CD4-positive, alpha-beta T cell treated with Interleukin-4 for 1 hour (primary cell): Measurements from ENCODE around the gene SCFD2.

ENCODE experiments used
- DNase-seq, 2 donors: peaks; one replicate each; pipeline ENCODE4 v3.0.0-alpha.2; 2020 to 2022

SCFD2 gene

DNA sequence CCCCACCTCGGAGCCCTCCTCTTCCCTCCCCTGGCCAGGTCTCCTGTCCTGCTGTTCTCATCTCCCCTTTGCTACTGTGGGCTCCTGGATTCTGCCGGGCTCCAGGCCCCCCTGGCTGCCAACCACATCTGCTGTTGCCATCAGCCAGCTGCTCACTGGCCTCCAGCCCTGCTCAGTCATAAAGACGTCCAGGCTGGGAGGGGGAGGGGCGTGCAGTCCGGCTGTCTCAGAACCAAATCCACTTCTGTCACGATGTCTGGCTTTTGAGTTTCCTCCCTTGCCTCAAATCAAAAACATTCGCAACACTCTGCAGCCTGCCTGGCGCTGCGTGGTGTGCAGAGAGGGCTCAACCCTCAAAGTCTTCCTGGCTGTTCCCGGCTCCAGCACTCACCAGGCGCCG lies 496.7 kb downstream of the SCFD2 start:
- DNase-seq, result no peak

DNA sequence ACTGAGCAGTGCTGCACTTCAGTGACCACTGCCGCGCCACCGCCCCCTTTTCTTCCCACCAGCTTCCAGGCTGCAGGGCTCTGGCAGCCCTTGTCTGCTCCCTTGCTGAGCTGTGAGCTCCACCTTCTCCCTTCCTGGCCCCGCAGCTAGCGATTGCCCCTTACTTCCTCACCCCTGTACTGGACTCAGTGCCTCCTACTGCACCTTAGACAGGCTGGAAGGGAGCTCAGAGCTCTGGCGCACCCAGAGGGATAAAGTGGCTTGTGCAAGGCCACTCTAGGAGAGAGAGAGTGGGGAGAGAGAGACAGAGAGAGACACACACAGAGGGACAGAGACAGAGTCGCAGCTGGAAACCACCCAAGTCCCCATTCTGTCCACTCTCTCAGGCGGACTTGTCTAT lies 497.7 kb downstream of the SCFD2 start:
- DNase-seq, result no peak

DNA sequence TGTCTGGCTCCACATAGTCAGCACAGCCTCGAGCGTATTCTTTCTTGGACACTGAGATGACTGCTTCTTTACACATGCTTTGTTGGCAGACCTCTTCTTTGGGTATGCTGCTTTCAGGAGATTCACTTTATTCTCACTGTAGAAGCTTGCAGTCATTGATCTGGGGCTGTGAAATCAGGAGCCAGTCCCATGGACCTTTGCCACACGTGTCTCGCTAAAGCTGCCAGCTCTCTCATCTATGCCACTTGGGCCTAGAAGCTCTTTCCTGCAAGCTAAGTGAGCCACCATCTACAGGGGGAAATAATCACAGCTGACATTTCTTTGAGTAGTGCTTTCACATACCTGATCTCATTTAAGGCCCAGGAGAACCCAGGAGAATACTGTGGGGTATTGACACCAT lies 498.7 kb downstream of the SCFD2 start:
- DNase-seq, result no peak

DNA sequence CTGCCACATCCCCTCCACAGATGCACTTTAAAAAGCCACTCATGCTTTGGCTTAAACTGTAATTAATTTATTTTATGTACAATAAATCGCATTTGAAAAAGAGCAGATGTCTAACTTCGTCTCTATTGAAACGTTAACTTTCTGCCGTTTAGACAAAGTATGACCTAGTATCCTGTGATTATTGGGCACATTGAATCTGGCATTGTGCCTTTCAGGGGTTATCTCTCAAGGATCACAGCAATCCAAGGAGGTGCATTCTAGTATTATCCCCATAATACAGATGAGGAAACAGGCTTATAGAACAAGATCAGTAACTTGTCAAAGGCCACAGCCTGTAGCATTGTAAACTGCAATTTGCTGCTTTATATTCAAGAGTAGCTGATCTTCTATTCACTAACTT lies 499.1 kb downstream of the SCFD2 start:
- no peak for DNase-seq

DNA sequence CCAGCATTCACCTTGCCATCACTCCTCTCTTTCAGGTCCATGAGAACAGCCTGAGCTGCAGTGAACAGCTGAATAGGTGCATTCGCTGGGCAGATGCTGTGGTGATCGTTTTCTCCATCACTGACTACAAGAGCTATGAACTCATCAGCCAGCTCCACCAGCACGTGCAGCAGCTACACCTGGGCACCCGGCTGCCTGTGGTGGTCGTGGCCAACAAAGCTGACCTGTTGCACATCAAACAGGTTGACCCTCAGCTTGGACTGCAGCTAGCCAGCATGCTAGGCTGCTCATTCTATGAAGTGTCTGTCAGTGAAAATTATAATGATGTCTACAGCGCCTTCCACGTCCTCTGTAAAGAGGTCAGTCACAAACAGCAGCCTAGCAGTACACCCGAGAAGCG lies 500.6 kb downstream of the SCFD2 start:
- no peak for DNase-seq

DNA sequence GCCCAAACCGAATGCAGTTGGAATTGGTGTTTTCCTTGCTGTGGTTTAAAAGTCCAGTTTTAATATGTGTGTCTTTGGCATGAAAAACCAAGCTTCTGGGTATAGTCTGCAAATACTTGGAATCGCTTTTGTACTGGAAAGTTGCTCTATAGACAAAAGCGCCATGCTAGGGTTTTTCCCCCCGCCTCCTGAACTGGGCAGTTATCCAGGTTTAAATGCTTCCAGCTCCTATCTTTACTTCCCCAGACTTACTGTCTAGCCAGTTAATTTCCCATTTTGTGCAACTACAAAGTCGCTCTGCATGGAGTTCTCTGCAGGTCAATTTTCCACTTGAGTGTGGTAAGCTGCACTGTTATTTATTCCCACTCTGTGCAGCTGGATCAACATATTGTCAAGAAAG lies 501.1 kb downstream of the SCFD2 start:
- DNase-seq, result no peak

DNA sequence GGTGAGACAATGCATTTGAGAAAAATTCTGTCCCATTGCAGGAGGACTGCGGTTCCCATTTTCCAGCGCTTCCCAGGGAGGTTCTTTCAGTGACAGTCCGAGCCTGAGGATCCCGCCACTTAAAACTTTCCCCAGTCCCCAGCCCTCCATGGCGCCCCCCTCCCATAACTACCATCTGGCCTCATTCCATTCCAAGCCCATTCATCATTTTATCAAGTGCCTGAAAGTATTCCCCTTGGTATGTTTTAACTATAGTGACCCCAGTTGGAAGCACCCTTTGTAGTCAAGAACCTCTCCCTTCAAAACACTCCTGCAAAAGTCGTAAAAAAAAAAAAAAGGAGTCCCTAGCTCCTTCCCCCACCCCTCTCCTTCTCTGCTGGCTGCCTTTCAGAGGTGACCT lies 502.5 kb downstream of the SCFD2 start:
- DNase-seq, result no peak

DNA sequence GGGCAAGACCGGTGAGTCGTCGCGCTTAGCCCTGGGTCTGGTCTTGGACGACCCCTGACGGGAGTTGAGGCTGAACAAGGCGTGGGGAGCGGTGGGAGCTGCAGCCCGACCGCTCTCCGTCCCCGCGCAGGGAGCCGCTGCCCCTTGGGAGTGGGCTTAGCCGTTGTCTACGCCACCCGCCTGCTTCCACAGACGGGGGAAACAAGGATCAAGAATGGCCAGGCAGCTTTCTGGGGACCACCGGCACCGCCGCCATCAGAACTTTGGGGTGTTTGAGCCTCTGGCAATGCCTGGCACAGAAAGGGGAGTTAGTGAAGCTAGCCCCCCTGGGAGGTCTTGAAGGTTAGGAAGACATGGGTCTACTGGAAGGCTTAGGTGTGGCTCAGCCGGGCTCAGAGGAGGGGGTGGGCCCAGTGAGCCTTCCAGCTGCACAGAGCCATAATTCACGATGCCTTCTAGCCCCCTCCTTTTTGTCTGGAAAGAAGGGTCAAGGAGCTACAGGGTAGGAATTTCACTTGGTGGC lies 503.2 kb downstream of the SCFD2 start:
- no peak for DNase-seq

DNA sequence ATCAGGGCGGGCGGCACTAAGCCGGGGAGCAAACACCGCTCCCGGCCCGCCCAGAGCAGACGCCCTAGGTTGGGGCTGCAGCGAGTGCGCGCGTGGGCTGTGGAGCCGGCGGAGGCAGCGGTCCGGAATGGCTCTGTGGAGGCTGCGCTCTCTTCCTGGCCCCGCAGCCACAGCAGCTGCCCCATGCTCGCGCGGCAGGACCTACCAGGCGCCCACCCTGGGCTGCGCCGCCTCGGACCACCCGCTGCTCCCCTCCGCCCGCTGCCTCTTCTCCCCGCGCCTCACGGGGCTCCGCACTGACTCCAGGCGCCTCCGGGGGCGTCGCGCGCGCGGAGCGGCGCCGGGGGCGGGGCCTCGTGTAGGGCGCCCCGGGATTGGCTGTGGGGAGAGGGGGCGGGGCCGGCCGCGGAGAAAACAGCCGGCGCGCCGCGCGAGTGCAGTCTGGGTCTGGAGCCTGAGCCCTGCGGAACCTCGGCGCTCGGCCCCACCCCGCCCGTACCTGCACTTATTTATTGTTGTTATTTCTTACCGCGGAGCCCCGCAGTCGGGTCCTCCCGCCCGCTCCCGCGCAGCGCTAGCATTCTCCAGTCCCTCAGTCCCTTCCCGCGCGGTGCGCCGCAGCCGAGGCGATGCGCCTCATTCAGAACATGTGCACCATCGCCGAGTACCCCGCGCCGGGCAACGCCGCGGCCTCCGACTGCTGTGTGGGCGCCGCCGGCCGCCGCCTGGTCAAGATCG lies 503.8 kb downstream of the SCFD2 start, which contains the start of gene RASL11B:
Gene RASL11B, plus strand, starts transcription at position 439 of the 738 bp plus-strand sequence. Its CDS starts 191 bp downstream, at position 630.
- peak; percentile 79 to 85 for DNase-seq

DNA sequence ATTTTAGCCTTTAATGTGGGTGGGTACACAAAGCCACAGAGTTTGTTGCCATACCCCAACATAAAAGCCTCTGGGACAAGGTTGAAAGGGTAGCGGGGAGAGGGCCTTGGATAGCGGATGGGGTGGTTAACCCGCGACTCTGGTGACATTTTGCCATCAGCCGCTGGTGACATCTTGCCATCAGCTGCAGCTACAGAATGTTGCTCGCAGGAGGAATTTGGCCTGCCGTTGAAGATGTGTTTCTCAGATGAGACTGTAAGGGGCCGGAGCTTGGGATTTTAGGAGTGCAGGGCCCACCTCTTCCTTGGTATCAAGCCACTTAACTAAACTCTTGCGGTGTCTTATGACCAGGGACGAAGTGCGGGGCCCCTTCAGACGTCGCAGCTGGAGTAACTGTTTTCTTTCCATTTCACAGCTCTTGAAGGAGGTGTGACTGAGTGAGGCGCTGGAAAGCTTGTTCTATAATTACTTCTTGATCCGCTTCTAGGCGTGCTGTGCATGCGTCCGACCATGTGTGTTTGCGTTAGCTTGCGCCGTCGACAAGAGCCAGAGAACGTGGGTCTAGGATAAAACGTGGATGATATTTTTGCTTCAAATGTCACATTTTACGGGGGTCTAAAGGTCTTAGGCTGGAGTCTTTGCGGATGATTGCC lies 504.6 kb downstream of the SCFD2 start:
- DNase-seq, result no peak

DNA sequence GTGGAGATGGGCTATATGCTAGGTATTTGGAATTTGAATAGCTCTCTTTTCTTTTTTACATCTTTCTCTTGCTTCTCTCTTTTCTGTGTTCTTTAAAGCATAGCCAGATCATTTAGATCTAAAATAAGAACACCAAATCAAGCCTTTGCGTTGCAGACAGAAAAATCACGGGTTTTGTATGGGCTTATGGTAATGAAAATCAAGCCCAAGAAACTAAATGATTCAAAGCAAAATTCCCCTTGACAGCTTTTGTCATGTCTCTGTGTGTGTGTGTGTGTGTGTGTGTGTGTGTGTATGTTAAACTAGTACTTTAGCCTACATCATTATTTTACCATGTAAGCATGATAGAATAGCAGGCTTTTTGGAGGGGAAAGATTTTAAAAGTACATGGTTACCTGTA lies 505.5 kb downstream of the SCFD2 start:
- no peak for DNase-seq

DNA sequence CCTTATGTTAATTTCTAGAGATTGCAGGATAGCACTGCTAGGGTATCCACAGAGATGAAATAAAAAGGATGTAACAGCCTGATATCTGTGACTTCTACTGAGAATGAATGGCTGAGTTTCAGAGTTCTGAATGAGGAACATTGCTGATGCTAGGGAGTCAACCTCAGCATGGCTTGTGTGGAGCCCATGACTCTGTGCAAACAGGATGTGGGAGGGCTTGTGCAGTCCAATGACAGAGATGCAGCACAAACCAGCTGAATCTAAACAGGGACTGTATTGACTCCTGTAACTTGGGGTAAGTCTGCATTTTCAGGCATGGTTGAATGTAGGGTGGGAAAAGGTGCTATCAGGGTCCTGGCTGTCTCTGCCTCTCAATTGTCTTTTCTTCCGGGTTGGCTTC lies 509.1 kb downstream of the SCFD2 start:
- DNase-seq, result no peak

DNA sequence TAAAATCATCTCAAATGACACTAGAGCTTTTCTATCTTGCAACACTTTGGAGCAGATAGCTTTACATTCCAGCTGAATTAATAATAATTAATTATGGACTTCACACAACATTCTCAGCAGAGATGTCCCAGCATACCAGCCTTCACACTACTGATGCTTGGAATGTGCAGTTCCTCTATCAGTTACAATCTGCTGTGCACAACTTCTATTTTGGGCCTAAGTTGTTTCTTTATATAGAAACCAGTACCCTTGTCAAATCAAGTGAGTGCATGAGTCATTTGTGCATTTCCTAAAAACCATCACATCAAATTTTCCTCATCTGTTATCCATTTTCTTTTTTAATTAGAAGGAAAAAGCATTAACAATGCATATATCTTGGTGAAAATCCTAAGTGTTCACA lies 512.5 kb downstream of the SCFD2 start:
- DNase-seq, result no peak

DNA sequence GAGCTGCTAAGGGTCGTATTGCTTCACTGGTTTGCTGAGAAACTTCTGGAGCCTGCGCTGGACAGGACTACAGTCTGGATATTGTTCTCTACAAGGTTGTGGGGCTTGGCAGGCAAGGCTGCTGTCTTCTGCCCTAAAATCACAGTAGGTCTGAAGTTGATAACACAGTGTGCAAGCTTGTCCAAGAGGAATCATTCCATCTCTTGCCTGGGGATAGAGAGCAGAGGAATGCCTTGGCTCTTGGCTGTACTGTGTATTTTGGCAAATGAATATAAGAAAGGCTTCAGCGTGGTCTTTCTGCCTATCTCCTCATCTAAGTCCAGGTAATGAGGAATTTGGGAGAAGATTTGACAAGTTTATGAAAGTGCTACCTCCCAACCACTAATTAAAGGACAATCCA lies 513.1 kb downstream of the SCFD2 start:
- no peak for DNase-seq

DNA sequence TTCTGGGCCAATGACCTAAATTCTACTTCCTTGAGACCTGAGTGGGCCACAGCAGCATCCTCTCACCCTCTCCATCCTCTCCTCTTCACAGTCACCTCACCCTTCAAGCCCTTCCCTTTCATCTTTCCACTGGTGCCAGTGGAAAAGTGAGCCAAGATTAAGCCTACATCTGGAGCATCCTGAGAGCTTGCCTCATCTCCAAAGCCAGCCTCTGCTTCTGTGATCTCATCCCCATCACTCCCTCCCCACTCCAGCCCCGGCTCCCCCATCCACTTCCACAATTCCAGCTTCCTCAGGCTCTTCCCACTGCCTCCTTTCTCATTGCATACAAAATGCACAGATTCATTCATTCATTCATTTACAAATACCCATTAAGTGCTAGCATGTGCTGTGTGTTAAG lies 513.8 kb downstream of the SCFD2 start:
- DNase-seq, result no peak

DNA sequence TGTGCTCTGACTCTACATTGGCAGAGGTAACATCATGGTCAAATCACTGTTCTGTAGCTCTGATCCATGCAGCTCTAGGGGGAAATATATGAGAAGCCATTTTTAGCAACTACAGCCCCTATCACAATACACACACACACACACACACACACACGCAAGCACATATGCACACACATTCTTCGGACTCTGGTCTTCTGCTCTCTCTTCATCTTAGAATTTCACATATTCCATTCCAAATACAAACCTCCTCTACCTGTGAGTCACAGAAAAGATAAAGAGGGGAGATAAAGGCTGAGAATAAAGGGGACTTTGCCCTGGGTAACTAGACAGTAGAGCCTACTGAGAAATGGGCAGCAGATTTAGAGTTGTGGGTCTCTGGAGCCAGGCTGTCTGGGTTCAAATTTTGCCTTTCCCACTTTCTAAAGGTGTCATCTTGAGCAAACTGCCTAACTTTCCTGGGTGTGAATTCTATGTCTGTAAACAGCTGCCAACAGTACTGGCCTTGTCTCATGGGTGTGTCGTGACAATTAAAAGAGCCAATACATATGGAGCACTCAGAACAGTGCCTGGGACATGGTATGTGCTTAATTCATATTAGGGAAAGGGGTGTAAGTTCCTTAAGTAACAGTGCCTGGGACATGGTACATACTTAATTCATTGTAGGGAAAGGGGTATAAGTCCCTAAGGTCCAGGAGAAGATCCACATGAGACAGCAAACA lies 515.3 kb downstream of the SCFD2 start:
- no peak for DNase-seq

DNA sequence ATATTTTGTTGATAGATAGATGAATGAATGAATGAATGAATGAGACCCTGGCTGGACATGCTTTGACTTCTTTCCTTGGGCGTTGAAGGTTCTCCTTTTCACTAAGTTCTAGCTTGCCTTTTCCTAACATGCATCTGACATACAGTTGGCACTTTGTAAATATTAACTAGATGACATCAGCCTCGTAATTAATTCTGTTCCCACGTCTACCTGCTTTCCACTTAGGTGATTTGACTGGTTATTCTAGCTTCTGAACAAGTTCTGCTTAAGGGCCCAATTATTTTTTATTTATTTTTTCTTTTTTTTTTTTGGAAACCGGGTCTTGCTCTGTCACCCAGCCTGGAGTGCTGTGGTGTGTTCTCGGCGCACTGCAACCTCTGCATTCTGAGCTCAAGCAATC lies 517.6 kb downstream of the SCFD2 start:
- DNase-seq, result no peak

DNA sequence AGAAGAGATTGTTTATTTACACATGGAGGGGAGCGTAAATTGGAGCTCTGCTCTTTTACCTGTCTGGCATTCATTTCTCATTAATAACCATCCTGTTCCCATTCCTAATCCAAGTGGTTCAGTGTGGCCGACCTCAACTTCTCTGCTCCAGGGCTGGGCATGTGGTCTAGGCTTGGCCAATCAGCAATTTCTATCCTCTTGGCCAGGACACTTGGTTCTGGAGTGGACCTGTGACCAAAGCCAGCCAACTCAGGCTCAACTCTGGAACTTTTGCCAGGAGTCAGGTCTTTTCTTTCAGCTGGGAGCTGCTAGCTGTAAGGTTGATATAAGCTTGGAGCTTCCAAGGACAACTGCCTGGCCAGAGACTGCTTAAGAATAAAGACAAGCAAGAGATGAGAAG lies 519.4 kb downstream of the SCFD2 start:
- DNase-seq, result no peak

DNA sequence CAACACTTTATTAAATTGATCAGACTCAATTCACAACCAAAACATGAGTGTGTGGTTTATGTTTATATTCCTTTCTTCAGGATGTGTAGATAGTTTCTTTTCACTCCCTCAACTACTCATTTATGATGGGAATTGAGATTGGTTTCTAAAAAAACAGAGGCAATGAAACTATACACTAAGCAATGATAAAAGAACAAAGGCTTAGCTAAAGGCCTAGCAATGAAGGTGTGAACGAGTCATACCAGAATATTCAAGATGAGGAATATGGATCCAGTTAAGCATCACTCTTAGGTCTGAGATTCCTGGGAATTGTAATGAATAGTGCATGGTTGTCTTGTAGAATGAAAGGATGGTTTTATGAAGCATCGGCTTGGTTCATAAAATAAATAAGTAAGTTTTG lies 521.3 kb downstream of the SCFD2 start:
- no peak for DNase-seq

DNA sequence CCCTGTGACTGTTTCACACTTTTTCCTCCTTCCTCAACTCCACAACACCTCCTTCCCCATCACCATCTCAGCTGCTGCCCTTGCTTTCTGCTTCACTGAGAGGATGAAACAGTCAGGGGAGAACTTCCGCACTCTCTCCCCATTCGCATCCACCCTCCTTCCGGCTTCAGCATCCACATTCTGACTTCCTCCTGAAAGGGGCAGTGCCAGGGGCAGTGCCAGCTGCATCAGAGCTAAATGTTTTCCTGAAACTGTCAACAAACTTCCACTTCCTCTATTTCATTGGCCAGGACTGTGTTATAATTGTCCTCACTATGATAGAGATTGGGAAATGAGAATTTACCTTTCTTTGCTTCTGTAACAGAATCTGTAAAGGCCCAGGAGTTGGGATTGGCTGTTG lies 521.9 kb downstream of the SCFD2 start:
- peak; percentile 9 to 52 for DNase-seq

DNA sequence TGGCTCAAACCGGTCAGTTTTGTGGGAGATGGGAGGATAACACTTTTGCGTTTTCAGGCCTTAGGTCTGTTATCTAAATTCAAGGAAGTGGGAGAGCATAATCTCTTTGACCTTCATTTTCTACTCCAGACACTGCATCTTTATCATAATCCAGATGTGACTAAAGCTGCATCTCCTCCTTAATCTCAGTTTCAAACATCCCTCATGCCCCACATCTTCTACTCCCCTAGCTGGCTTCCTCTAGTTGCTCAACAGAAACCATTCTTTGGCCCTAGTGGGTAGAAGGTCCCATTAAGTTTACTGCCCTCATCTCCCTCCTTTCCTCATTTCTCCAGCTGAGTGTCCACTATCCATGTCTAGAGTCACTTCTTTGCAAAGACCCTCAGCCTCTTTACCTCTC lies 522.5 kb downstream of the SCFD2 start:
- no peak for DNase-seq

DNA sequence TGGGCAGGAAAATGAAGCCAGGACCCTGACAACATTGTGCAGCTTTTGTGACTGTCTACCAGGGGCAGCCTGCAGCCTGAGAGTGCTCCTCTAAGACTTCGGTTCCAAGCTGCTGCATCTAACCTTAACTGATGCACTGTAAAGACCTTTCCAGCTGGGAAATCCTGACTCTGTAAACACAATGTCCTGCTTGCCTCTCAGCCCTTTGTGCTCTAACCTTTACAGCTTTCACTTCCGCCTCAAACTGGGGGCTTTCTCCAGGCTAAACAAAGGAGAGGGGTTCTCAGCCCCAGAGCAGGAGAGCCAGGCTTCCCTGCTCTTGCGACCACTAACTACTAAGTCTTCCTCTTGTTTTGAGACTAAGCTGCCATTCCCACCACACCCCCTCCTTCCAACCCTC lies 523.1 kb downstream of the SCFD2 start:
- no peak for DNase-seq

DNA sequence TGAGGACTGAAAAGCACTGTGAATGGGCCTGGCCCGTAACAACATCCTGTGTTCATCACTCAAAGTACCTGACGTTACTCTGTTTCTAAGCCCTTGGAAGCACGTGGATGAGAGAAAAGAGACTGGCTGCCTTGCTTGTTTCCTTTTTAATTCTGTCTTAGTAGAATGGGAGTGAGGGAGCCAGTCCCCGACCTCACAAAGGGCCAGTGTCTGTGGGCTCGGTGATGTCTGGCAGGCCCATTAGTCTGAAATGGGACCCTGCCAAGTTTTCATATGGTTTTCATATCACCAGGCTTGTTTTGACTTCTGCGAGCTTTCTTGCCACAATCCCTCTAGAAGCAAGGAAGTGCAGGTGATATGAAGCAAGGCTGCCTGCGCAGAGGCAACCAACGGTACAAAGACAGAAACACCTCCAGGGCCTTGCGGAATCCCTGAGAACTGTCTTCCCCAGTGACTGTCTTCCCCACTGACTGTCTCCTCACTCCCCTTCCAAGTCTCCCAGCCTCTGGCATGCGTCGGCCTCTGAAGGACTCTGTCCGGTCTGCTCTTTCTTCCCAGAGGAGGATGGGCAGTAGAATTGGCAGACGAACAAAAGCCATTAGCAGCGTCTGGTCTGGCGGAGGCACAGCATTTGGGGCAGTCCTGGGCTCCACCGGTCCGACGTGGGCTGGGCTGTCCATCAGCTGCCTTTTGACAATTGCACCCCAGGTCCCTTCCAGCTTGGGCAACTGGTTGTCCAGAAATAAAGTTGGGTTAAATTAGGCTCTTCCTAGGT lies 524.0 kb downstream of the SCFD2 start:
- no peak for DNase-seq
